ENCODE results near the gene SHC2.

Gene SHC2

DNA sequence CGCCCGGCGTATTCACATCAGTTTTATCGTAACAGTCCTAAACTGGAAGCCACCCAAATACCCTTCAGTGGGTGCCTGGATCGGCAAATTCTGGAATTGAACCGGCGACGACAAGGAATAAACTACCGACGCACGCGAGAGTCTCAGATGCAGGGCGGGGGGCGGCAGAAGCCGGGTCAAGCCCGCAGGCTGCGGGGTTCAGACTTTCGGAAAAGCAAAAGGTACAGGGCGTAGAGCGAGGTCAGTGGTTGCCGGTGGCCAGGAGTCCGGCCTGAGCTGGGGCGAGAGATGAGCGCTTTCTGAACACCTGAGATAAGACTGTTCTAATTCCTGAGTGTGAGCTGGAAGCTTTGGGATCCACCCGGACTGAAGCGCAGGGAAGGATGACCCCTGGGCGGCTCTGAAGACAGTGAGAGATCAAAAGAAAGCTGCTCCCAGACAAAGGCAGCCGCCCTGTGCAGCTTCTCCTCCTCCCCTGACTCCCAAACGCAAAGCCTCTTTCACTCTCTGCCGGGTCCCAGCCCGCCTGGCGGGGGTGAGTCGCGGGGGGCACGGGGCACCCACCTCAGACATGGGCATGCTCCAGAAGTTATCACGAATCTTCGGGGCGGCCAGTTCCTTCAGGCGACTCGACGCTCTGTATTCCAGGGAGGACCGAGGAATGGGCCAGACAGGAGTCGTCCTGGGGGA is 90.0 kb downstream of the SHC2 start:
- DNase-seq: no peak

DNA sequence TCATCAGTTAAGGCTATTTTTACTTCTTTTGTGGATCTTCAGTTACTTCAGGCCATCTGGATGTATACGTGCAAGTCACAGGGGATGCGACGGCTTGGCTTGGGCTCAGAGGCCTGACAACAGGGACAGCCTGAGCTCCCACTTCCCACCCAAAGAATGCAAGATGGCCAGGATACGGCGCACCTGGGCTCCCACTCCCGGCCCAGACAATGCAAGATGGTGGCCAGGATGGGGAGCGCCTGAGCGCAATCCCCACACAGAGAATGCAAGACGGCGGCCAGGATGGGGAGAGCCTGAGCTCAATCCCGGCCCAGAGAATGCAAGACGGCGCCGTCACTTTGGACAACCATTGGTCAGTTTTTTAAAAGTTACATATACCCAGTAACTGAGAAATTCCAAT is 91.0 kb downstream of the SHC2 start:
- no peak for DNase-seq

DNA sequence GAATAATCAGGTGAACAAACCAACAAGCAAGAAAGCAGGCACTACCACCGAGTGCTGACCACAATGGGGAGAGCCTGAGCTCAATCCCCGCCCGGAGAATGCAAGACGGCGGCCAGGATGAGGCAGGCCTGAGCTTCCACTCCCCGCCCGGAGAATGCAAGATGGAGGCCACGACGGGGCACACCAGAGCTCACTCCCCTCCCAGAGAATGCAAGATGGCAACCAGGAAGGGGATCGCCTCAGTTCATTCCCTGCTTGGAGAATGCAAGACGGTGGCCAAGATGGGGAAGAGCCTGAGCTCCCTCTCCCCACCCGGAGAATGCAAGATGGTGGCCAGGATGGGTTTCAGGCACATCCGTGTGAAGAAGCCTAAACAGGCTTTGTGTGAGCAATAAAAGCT is 91.6 kb downstream of the SHC2 start:
- DNase-seq: no peak

DNA sequence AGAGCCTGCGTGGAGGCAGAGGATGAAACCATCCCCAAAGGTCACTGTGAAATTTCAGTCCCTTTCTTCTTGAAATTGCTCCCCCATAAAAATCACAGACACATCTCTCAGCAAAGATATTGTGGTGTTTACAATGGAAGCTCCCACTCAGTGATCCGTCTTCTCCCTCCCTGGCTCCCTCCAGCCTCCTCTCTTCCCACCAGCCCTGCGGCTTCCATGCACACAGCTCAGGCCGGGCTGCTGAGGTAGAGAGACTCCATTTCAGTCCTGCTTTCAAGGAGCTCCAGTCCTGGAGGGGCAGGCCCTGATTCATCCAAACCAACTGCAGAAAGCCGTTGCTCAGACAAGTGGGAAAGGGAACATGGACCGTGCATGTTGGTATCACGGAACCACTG is 92.2 kb downstream of the SHC2 start:
- no peak for DNase-seq

DNA sequence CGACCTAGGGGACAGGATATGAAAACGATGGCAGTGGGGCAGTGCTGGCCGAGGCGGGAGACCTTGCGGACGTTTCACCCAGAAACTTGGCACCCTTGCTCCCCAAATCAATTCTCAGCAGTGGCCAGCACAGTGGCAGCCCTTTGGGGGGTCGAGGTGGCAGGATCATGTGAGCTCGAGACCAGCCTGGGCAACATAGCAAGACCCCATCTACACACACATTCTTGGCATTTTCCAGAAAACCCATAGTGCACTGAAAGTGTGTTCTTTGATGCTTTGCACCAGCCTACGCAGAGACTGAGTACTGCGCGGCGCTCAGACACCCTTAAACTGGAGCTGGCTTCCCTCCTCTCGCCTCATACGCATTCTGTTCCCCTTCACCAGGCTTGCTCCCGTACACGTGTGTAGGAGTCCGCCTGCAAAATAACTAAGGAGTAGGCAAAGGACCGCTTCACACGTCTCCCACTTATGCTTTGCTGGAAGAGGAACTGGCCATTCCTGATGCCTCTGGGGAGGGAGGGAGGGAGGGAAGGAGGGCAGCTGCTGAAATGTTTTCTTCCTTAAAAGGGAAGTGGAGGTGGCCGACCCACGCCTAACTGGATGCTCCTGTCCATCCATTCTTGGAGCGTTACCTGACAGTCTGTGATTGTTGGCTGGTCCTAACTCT is 92.7 kb downstream of the SHC2 start:
- DNase-seq: no peak

DNA sequence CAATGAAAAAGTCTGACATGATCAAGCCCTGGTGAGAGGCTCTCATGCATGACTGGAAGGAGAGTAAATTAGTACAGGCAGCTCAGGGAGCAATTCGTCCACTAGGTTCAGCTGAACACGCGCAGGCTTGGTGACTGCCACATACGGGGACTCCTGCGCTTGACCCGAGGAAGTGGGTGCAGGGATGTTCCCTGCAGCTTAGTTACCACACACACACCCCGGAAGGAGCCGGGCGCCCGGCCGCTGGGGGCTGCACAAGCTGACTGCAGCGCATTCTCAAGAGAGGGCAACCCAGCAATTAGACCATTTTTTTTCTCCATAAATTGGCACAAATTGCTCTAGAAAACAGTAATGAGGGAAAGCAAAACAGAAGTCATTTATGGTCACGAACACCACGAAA is 93.3 kb downstream of the SHC2 start:
- DNase-seq: no peak

DNA sequence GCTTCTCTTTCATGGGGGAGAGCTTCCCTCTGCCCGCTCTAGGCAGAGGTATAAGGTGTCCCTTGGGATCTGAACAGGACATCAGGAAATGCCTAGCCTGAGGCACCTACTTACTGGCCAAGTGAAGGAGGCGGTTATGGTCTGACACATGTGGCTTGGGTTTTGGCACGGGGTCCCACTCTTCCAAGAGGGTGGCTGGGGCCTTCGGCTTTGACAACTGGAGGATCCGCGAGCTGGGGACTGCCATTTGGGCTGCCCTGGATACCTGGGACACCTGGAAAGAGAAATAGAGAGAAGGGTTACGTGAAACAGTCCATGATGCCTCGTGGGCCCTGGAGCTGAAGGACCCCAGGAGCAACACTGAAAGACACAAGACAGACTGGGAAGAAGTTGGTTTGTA is 93.9 kb downstream of the SHC2 start:
- no peak for DNase-seq
